Left renal cortex interstitium (tissue), 4 donors: ENCODE data around the gene BRD9. TPM values are rescaled to one million over a fixed set of nuclear protein-coding genes. Genes with fewer than 3 reads are reported as not detected.
"Not testable (repeated sequence)": the region's sequence is repeated elsewhere in the genome, so short reads cannot be mapped to it uniquely, and the experiment has no call there.

Experiments
- DNase-seq, 4 donors: peaks; one replicate each; pipeline ENCODE4 v3.0.0-alpha.2; 2013; ENCODE audit warnings: low read depth in 4 of 4, low spot score in 2 of 4, missing footprints in 1 of 4
- polyA plus RNA-seq, 4 donors: library from polyadenylated mRNA; unstranded; fragments of 120-200 nt; gene quantifications; one replicate each; pipeline ENCODE4 v1.2.1, GENCODE V29; 2013; ENCODE audit not compliant: insufficient read length in 4 of 4

The BRD9 gene
- polyA plus RNA-seq, 4 donors: 35.4 to 46.6 (median 40.9) TPM

DNA sequence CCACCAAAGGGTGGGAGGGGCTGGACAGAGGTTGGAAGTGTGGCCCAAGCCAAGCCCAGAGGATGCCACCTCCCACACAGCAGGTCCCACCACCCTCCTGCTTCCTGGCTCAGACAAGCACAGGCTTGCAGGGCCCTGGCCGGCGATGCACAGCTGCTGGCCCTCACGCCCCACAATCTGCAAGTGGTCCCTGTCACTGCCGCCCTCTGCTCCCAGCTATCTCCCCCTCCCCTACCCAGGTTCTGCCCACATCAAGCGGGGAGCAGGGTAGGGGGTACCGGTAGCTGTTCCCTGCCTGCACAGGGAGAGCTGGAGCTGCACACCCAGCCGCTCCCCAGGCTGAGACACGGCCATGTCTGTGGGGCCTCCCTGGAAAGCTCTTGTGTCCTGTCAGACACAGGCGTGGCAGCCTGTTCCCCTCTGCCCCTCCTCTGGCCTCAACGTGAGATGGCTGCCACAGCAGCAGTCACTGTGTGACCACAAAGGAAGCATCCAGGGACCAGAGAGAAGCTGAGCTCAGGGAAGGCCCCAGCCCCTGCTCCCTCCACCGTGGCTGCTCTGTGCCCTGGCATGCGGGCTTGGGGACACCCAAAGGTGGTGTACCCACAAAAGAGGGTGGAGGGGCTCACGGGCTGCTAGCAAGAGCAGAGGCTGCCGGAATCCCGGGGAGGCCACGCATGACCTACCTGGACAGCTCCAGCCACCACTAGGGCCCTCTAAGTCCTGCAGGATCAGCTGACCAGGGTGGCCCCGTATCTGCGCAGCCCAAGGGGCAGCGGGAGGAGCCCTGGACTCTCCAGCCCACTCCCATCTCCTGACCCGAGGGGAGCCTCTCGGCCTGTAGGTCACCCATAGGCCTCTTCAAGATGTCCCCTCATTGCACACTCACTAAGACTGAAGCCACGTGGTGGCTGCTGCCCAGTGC lies 30.9 kb downstream of the BRD9 start:
- DNase-seq: no peak

DNA sequence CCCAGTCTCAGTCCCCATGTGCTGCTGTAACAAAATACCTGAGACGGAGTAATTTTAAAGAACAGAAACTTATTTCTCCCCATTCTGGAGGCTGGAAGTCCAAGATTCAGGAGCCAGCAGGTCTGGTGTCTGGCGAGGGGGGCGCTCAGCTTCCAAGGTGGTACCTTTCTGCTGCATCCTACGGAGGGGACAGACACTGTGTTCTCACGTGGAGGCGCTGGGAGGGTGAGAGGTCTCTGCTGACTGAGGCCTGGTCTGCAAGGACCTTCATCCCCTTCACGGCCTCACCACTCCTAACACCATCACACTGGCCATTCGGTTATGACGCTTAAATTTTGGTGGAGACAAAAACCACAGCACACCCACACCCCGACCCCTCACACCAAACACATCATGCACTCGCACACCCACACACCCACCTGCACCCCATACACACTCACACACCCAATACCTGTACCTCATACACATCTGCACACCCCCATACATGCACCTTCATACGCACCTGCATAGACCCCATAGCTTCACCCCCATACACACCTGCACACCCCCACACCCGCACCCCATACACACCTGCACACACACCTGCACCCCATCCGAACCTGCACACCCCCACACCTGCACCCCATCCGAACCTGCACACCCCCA lies 32.0 kb downstream of the BRD9 start:
- no peak for DNase-seq

DNA sequence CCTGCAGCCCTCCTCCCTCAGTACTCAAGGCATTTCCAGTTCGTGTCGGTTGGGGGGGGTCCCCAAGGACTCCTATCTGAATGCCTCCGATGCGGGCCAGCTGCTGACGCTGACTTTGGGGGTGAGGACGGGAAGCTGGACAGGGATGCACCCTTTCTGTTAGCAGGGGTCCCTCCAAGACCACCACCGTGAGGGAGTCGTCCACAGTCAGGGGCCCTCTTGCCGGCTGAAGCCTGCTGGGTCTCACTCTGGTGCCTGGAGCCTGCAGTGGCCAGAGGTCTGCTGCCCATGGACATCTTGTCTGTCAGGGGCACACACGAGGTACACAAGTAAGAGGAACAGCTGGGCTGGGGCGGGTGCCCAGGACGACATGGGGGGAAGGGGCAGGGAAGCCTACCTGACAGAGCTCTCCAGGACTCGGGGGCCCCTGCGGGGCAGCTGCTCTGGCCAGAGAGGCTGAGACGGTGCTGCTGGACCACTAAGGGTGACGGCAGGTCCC lies 32.8 kb downstream of the BRD9 start:
- DNase-seq: no peak

DNA sequence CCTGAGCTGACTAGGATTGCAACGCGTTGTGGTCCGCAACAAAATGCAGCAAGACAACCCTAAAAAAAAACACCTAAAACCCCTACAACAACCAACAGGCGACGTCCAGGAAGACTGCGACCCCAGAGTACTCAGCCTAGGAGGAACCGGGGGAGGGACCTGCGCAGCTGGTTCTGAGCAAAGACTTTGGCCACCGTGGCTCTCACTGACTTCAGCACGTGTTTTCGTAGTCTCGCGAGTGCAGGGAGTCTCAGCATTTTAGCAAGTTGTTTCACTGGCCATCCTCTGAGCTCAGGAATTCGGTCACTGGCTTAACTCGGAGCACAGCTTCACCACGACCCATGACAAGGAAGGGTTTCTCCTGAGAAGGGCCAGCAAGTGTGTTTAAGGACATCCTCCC lies 33.2 kb downstream of the BRD9 start:
- no peak for DNase-seq

DNA sequence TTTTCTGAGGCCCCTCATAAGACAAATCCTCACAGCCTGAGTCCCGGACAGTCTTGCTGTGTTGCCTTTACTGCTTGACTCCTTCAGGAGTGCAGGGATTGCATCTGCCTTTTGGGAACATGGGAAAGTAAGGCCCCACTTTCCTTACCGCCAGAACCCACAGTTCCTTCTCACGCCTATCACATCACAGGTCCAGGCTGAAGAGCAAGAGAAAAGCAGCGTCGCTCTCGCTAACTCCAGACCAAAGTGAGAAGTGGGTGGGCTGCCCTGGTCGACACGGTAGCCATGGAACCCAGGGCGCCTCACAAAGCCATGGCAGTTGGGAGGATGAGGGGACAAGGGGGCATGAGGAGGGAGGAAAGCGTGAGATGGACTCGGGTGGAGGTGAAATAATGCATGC lies 33.9 kb downstream of the BRD9 start:
- no peak for DNase-seq

DNA sequence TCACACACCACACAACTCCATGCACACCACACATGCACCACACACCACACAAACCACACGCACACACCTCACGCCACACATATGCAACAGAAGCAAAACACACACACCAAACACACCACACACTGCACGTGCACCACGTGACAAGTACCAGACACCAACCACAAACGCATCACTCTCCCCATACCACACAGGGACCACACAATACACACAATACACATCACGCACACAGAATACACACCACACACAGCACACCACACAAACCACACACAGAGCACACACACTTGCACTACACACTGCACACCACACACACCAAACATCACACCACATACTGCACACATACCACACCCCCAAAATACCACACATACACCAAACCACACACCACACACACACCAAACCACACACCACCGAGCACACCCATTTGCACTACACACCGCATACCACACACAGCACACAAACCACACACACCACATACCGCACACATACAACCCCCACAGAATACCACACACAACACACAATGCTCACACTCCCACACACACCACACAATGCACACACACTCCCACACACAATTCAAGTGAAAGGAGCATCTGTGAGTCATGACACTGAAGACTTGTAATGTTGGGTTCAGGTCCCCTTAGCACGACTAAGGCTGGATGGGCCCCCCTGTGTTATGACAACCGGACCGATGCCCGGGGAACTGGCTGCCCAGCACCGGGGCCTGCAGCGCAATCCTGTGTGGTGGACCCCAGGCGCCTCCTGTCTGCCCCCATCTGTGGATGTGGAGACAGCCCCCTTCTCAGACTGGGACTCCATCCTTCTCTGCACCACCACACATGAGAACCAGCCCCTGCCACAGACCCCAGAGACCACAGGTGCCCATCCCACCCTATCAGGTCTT lies 35.8 kb downstream of the BRD9 start:
- DNase-seq: no peak

DNA sequence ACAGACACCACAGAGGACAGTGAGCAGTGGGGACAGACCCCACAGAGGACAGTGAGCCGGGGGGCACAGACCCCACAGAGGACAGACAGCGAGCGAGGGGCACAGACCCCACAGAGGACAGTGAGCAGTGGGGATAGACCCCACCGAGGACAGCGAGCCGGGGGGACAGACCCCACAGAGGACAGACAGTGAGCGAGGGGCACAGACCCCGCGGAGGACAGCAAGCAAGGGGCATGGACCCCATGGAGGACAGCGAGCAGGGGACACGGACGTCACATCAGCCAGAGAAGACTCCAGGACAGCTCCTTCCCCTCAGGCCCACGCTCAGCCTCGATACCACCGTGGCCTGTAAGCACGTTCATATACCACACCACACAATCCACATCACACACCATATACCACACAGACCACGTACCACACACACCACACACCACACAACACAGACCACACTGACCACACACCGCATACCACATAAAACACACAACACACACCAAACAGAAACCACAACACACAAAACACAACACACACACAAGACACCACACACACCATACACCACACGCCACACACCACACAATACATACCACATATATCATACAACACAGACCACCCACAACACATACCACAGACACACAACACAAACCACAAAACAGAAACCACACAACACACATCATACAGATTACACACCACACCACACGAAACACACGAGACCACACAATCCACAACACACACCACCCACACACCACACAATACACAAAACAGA lies 36.6 kb downstream of the BRD9 start:
- DNase-seq: no peak

DNA sequence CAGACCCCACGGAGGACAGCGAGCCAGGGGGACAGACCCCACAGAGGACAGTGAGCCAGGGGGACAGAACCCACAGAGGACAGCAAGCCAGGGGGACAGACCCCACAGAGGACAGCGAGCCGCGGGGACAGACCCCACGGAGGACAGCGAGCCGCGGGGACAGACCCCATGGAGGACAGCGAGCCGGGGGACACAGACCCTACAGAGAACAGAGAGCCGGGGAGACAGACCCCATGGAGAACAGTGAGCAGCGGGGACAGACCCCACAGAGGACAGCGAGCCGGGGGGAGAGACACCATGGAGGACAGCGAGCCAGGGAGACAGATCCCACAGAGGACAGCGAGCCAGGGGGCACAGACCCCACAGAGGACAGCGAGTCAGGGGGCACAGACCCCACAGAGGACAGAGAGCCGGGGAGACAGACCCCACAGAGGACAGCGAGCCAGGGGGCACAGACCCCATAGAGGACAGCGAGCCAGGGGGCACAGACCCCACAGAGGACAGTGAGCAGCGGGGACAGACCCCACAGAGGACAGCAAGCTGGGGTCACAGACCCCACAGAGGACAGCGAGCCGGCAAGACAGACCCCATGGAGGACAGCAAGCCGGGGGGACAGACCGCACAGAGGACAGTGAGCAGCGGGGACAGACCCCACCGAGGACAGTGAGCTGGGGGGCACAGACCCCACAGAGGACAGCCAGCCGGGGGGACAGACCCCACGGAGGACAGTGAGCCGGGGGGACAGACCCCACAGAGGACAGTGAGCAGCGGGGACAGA lies 37.4 kb downstream of the BRD9 start:
- no peak for DNase-seq

DNA sequence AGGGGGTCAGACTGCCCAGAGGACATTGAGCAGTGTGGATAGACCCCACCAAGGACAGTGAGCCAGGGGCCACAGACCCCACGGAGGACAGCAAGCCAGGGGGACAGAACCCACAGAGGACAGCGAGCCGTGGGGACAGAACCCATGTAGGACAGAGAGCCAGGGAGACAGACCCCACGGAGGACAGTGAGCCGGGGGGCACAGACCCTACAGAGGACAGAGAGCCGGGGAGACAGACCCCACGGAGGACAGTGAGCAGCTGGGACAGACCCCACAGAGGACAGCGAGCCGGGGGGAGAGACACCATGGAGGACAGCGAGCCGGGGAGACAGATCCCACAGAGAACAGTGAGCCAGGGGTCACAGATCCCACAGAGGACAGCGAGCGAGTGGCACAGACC lies 38.4 kb downstream of the BRD9 start:
- DNase-seq: no peak

DNA sequence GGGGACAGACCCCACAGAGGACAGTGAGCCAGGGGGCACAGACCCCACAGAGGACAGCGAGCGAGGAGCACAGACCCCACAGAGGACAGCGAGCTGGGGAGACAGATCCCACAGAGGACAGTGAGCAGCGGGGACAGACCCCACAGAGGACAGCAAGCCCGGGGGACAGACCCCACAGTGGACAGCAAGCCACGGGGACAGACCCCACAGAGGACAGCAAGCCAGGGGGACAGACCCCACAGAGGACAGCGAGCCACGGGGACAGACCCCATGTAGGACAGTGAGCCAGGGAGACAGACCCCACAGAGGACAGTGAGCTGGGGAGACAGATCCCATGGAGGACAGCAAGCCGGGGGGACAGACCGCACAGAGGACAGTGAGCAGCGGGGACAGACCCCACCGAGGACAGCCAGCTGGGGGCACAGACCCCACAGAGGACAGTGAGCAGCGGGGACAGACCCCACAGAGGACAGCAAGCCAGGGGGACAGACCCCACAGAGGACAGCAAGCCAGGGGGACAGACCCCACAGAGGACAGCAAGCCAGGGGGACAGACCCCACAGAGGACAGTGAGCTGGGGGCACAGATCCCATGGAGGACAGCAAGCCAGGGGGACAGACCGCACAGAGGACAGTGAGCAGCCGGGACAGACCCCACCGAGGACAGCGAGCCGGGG lies 39.0 kb downstream of the BRD9 start:
- DNase-seq: not testable (repeated sequence)

DNA sequence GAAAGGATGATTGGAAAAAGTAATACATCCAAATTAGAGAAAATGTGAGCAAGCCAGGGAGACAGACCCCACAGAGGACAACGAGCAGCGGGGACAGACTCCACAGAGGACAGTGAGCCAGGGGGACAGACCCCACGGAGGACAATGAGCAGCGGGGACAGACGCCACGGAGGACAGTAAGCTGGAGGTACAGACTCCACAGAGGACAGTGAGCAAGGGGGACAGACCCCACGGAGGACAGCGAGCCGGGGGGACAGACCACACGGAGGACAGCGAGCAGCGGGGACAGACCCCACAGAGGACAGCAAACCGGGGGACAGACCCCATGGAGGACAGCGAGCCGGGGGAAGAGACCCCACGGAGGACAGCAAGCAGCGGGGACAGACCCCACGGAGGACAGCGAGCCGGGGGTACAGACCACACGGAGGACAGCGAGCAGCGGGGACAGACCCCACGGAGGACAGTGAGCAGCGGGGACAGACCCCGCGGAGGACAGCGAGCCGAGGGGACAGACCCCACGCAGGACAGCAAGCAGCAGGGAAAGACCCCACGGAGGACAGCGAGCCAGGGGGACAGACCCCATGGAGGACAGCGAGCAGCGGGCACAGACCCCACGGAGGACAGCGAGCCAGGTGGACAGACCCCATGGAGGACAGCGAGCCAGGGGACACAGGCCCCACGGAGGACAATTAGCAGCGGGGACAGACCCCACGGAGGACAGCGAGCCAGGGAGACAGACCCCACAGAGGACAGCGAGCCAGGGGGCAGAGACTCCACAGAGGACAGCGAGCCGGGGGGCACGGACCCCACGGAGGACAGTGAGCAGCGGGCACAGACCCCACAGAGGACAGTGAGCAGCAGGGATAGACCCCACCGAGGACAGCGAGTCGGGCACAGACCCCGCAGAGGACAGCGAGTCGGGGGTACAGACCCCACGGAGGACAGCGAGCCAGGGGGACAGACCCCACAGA lies 39.9 kb downstream of the BRD9 start:
- DNase-seq: no peak

DNA sequence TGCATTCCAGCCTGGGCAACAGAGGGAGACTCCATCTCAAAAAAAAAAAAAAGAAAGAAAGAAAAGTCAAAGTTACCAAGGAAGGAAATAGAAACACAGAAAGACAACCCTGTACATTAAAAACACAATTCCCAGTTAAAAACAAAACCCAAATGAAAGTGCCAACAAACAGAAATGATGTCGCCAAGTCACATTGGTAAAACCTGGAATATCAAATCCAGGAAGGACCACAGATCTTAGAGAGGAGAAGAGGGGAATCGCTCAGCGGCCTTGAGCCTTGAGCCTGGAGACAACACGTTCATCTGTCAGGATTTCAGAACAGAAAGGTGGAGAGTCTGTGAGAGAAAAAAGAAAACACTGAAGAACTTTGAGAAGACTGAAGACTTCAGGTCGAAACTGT lies 40.6 kb downstream of the BRD9 start:
- no peak for DNase-seq

DNA sequence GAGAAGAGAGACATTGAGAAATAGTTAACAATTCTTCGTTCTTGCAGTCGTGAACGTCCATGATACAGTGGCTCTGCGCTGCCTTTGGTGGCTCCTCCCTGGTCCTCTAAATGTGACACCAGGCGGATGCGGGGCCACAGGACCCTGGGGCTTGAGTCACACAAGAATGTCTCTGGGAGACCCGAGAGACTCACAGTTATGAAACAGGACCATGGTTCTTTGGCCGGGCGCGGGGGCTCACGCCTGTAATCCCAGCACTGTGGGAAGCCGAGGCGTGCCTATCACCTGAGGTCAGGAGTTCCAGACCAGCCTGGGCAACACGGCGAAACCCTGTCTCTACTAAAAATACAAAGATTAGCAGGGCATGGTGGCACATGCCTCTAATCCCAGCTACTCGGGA lies 41.0 kb downstream of the BRD9 start:
- no peak for DNase-seq

DNA sequence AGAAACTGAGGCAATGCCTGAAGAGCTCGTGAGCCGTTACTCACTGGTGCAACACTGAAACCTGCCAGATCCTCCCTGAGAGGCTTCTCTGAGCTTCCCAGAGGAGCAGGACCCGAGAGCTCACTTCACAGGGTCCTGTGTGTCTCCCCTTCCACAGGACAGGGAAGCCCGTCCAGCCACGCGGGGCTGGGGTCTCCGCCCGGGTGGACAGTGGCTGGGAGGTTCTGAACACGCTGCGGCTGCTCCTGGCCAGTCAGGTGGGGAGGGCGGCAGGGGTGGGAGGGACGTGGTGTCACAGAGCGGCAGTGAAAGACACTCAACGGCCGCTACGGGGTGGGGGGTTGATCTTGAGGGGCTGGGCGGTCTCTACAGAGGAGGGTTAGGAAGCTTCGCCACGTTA lies 41.5 kb downstream of the BRD9 start:
- no peak for DNase-seq

DNA sequence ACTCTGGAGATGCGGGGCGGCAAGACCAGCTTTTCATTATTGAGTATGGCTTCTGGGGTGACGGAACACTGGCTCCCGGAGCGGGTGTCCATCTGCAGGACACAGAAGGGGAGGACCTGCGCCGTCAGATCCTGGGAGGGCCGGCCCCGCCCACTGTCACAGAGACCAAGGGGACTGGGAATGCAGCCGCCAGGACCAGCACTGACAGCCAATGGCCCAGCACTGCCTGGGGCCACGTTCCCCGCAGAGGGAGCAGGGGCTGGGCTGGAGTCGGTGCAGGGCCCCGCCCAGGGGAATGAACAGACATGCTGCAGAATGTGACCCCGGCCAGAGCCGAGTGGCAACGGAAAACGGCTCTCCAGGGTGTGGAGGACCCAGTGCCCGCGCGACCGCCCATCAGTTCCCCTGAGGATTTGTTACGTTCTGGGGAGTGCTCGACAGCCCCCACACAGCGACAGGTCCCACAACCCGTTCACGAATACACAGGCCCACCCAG lies 42.0 kb downstream of the BRD9 start, which contains the start of gene ZDHHC11:
Gene ZDHHC11 (minus strand): TSS at position 476 of the 496 bp plus-strand sequence. CDS start 384 bp downstream, at position 92.
- no peak for DNase-seq

DNA sequence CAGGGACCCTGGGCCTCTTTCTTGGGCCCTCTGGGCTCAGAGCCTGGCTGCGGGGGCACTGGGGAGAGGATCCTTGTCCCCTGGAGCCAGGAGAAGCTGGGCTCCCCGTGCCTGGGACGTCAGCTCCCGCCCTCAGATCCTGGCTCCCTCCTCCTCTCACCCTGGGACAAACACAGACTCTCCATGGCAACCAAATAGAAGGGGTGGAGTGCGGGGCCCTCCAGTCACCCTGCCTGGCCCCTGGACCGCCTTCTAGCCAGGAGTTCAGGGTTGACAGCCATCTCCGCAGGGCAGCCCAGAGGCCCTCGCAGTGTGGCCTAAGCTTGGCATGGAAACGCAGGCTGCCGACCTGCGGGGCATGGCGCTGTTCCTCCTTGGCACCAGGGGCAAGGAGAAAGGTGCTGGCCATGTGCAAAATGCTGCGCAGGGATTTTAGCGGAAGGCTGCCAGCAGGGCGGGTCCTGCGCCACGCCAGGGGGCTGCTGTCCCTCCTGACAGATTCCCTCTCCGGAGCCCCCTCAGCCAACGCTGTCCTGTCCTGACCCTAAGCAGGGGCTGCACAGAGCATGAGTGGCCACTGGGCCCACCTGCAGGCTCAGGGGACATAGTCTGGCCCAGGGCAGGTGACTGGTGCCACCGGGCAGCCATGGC lies 42.8 kb downstream of the BRD9 start:
- peak in 2 of 4 donors; percentile 28 to 45 for DNase-seq

DNA sequence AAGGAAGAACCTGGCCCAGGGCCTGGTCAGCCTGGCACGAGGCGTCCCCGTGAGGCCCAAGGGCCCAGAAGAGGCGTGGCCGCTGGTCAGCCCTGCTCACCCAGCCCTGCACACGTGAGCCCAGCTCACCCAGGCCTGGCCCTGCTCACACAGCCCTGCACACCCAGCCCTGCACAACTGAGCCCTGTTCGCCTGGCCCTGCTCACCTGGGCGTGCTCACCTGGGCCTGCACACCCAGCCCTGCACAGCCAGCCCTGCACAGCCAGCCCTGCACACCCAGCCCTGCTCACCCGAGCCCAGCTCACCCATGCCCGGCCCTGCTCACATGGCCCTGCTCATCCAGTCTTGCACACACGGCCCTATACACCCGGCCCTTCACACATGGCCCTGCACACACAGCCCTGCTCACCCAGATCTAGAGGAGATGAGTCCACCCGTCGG lies 43.9 kb downstream of the BRD9 start:
- DNase-seq: no peak
